HuH-7.5 (cell line): ENCODE data around the gene LGALS7.

Experiments
- DNase-seq: peaks from one replicate; pipeline ENCODE4 v3.0.0; 2011; ENCODE audit warnings: low spot score

LGALS7 gene

DNA sequence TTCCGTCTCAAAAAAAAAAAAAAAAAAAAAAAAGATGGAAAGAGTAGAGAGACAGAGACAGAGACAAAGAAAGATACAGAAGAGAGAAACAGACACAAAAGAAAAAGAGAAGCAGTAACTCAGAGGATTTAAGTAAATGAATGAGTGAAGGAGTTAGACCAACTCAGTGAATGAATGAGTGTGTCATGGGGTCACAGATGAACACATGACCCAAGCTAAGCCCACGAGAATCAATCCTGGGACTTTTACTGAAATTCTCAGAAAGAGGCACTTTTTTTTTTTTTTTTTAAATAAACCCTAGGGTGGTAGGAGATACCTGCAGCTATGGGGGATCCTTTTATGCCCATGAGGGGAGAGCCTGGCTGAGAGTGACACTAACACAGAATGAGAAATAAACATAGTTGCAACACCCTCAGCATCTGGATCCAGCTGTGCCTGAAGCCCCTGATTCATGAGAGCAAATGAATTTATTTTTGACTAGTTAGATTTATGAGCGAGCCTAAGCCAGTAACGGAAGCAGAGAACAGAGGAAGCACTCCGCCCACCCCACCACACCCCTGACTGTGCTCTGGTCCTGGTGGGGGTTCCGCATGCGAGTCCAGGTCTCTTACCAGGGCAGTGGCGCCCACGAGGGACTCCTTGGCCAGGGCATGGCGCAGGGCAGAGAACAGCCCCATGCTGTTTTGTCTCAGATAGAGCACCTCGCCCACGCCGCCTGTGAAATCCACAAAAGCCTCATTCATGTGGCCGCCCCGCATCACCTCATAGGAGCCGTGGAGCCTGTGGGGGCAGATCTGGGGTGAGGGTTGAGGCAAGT is 33.7 kb downstream of the LGALS7 start:
- peak; percentile 15 for DNase-seq

DNA sequence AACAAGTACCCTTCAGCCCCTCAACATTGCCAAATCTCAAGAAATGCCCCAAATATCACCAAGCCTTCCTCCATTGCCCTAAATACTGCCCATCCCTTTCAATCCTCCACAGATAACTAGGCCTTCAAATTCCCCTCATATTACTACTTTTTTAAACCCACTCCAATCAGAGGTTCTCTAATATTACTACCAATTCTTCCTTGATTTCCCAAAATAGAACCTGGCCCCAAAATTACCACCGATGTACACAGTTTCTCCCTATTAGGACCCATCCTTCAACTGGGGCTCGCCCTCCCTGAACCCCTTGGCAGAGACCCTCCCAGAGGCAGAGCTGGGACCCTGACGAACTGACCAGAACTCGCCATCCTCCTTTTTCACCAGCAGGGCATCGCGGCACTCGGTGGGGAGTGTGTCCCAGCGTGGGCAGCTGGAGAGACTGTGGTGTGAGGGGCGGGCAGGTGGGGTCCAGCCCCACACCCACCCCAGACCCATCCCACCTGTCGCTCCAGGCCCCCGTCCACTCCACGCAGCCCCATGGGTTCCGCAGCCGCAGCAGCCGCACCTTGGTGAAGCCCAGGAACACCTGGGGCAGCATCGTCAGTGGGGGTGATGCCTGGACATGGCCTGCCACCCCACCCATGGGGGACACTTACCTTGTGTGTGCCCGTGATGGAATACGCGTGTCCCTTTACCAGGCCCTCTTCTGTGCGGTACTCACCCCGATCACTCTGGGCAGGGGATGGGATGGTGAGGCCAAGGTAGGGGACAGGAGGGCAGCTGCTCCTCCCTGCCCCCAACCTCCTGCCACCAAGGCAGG is 35.2 kb downstream of the LGALS7 start:
- no peak for DNase-seq

DNA sequence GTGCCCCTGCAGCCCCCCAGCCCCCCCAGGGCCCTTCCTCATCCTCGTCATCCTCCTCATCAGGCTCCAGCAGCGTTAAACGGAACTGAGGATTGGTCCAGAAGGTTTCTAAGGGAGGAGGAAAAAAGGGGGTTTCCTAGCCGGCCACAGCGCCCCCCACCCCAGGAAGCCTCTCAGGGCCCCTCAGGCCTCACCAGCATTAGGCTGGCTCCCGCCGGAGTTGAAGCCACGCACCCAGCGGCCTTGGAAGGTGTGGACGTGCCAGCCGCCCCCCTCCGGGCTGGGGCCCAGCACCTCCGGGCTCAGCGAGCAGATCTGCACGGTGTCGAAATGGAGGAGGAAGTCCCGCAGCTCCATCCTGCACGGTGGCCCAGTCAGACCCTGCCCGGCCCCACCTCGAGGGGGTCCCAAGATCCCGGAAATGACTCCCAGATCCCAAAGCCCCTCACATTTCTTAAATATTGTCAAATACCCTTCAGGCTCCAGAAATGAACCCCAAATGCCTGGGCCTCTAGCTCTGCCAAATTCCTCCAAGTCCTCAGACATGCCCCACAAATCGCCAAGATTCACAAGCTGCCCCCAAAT is 35.9 kb downstream of the LGALS7 start:
- no peak for DNase-seq

DNA sequence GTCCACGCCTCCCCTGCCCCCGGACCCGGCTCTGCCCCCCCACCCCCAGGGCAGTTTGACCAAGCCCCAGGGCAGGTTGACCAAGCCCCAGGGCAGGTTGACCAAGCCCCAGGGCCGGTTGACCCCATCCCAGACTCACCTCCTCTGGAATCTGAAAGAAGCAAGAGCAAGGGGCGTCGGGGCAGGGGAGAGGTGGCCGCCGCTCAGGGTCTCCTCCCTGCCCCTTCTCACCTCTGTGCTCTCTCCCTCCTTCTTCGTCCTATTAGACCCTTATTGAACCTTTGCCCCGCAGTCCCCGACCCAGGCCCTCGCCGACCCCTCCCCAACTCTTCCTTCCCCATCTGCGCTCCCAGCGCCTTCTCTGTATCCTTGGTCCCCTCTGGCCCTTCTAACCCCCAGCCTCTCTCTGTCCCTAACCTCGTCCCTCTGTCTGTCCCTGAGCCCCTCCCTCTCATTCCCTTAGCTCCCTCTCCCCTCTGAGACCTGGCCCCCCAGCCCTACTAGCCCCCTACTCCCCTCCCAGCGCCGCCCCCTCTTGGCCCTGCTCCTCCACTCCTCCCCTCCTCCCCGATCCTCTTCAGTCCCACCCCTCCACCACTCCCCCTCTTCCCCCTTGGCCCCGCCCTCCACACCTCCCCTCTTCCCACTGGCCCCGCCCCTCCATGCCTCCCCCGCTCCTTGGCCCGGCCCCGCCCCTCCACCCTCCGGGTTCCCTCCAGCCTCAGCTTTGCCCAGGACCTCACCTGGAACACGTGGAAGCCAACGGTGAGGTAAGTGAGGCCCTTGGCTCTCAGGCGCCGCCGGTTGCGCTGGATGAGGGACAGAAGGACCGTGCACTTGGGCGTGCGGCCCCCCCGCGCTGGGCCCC is 36.7 kb downstream of the LGALS7 start:
- peak; percentile 93 for DNase-seq

DNA sequence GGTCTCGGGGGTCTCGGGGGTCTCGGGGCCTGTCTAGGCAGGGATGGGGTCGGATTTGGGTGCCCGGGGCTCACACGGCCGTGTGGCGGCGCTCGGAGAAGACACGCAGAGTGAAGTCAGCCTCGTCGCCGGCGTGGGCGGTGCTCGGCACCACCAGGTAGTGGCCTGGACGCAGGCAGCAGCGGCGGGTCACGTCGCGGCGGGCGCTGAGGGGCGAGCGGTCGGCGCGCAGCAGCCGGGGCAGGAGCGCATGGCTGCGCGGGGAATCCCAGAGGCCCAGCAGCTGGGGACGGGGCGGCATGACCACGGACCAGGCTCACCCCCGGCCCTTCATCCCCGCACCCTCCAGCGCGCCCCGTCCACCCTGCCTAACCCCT is 37.3 kb downstream of the LGALS7 start:
- DNase-seq = peak; percentile 79

DNA sequence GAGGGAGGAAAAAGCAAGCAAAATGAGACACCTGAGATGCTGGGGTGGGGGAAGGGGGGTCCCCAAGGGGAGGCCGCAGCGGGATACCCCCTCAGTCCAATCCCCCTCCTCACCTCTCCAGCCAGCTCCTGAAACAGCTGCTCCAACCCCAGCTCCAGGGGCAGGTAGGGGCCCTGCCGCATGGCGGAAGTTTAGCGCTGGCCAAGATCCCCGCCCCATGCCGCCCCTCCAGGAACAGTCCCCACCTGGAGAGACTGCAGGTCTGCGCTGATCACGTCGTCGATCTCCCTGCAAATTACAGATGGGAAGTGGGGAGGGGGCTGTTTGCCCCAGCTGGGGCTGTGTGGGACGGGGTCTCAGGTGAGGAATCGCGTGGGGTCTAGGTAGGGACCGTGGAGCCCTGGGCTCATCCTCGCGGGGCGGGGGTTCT is 38.0 kb downstream of the LGALS7 start:
- DNase-seq = no peak

DNA sequence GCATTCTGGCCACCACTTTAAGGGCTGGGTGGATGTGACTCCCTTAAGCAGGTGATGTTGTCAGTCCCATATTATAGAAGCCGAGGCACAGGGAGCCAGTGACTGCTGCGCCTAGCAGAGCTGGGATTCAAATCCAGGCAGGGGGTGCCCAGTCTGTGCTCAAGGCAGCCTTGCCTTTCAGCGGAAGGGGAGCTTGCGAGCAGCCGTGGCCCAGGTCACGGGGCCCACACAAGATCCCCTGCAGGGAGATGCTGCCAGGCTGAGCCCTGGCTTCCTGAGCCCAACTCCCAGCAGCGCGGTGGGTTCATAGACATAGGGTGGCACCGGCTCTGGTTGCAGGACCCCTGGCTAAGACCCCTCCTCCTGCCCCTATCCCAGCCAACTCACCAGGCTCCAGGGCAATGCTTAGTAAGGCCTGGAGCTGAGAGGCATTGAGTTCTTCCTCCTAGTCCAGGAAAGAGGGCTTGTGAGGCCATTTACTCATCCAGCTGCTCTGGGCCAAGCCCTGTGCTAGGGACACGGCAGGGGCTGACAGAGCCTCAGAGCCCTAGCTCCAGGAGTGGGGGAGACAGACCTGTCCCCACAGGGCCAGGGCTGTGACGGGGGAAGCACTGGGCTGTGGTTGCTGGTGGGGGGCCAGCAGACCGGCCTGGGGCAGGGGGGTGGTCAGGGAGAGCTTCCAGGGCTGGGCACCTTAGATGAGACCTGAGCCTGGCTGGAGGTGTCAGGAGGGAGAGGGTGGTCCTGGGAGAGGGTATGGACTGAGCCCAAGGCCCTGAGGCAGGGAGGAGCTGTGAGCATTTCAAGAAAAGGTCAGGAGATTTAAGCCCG is 38.7 kb downstream of the LGALS7 start:
- DNase-seq = no peak

DNA sequence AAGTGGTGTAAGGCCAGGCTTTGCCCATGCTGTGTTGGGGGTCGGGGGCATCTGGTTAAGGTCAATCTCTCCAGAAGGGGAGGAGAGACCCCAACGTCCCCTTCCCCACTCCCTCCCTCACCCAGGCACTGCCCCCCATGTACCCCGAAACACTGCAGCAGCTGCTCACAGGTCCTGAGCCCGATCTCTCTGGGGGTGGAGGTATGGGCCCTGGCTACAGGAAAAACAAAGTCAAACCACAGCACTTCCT is 39.2 kb downstream of the LGALS7 start:
- DNase-seq = no peak

DNA sequence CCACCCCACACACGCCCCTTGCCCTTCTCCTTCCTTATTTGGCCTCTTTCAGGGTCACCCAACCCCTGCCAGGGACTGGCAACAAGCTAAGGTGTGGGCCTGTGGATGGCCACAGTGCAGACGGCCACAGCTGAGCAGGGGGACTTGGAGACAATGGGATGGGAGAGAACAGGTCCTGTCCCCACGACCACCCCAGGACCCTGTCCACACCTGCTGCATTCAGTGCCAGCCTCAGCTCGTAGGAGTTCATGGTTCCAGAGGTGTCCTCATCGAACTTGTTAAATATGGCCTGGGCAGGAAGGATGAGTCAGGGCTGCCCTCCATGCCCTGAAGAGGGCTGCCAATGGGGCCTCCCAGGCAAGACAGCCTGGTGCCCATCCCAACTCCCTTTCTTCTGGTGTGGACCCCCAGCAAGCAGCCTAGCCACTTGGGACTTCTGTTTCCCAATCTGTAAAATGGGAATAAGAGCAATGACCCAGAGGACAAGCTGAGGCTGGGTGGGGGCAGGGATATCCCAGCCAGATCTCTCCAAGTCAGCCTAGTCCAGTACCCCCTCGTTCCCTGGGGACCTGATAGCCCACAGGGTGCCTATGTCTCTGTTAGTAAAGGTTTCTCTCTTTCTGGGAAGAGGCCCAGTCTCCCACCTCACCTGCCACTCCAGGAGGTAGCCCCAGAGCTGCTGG is 39.7 kb downstream of the LGALS7 start:
- no peak for DNase-seq

DNA sequence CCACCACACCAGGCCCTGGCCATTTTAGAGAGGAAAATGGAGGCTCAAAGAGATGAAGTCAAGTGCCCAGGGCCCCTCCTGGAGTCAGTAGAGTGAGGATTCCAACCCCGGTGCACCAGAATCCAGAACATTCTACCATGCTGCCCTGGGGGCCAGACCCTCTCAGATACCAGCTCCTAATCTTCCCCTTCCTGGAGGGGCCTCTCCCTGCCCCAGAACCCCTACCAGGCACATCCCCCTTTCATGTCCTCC is 40.1 kb downstream of the LGALS7 start:
- no peak for DNase-seq

DNA sequence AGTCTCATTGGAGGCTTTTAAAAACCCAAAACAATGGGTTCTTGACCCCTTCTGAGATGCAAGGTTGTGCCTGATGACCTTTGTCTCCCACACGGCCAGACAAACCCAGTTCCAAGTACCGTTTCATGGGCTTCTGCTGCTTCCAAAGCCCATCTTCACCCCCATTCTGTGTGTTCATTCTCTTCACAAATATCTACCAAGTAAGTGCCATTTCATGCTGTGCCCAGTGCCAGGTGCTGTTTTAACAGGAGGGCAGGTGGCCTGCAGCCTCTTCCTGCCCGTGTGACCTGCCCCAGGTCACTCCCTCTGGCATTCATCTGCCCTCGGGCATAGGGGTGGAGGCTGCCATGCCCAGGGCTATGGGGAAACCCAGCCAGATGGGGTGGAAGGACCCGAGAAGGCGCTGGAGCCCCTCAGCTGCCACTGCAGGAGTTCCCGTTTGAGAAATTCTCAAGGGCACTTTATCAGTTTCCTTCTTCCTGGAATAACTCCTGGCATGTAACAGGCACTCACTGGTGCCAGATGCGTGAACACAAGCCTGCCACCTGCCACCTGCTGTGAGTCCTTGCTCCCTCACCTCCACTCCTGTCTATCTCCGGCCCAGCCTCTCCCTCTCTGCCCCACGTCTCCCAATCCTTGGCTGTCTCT is 41.5 kb downstream of the LGALS7 start:
- no peak for DNase-seq

DNA sequence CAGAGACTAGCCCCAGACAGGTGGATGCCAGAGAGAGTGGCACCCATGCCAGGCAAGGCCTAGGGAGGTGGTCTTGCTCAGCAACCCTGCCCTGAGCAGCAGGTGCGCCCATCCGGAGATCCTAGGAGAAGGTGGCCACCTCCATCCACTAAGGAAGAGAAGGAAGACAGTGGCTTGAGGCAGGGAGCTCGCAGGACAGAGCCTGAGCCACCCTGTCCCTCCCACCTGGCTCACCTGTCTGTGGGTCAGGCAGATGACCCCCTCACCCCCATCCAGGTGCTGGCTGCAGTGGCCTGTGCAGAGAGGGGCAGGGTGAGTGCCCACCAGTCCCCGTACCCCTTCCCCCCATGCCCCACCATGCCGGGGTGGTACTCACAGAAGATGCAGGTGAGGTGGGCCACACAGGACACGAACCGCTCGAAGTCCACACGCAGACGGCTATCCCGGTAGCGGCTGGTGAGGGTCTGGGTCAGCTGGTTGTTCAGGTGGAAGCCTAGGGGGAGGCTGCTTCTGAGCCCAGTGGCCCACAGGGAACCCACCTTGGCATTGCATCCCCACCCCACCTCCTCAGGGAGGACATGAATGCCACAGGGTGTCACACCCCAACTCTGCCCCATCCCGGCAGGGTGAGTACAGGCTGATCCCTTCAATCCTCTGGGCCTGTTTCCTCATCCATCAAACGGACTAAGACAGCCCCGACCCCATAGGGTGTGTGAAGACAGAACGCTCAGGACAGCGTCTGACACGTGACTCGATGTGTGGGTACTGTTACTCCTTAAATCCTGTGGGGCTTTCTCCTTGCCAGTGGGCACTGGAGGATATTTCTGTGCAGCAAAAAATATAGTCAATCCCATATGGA is 42.4 kb downstream of the LGALS7 start:
- no peak for DNase-seq

DNA sequence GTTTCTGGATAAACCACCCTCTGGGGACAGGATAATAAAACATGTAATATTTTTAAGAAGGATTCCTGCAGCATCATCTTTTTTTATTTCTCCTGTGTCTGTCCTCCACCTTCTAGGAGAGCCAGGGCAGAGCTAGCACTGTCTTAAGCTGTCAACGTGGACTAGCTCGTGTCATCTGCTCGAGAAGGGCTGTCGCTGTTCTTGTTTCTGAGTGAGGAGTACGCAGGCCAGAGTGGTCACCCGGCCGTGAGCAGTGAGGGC is 42.9 kb downstream of the LGALS7 start:
- DNase-seq = no peak

DNA sequence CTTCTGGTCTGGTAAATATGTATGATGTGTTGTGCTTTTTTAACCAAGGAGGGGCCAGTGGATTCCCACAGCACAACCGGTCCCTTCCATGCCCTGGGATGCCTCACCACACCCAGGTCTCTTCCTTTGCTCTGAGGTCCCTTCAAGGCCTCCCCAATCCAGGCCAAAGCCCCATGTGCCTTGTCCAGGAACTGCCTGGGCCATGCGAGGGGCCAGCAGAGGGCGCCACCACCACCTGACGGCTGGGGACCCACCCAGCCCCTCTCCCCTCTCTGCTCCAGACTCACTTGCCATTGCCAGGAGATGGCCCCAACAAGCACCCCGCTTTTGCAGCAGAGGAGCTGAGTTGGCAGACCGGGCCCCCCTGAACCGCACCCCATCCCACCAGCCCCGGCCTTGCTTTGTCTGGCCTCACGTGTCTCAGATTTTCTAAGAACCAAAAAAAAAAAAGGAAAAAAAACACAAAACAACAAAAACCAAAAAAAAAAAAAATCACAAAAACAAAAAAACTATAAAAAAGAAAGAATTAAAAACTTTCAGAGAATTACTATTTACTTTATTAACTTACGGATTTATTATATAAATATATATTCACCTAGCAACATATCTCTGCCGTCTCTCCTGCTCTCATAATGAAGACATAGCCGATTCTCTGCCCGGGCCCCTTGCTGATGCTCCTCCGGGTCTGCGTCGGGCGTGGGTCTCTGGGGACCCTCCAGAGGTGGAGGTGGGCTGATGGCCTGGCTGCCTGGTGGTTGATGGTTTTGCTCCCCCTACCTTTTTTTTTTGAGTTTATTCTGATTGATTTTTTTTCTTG is 43.5 kb downstream of the LGALS7 start:
- DNase-seq = peak; percentile 84

DNA sequence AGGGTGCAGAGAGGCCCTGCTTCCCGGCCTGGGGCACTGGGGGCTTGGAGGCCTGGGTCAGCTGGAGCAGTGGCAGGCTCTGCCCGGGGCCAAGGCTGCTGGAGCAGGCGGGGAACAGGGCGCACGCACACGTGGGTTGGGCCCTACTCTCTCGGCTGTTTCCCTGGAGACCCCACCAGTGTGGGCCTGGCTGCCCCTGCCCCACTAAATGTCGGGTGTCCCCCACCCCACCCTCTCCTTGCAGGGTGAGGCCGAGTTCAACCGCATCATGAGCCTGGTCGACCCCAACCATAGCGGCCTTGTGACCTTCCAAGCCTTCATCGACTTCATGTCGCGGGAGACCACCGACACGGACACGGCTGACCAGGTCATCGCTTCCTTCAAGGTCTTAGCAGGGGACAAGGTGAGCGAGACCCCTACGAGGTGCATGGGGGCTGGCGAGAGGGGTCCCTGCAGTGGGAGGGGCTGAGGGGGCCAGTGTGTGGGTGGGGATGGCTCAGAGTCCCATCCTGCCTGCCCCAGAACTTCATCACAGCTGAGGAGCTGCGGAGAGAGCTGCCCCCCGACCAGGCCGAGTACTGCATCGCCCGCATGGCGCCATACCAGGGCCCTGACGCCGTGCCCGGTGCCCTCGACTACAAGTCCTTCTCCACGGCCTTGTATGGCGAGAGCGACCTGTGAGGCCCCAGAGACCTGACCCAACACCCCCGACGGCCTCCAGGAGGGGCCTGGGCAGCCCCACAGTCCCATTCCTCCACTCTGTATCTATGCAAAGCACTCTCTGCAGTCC is 44.4 kb downstream of the LGALS7 start:
- no peak for DNase-seq

DNA sequence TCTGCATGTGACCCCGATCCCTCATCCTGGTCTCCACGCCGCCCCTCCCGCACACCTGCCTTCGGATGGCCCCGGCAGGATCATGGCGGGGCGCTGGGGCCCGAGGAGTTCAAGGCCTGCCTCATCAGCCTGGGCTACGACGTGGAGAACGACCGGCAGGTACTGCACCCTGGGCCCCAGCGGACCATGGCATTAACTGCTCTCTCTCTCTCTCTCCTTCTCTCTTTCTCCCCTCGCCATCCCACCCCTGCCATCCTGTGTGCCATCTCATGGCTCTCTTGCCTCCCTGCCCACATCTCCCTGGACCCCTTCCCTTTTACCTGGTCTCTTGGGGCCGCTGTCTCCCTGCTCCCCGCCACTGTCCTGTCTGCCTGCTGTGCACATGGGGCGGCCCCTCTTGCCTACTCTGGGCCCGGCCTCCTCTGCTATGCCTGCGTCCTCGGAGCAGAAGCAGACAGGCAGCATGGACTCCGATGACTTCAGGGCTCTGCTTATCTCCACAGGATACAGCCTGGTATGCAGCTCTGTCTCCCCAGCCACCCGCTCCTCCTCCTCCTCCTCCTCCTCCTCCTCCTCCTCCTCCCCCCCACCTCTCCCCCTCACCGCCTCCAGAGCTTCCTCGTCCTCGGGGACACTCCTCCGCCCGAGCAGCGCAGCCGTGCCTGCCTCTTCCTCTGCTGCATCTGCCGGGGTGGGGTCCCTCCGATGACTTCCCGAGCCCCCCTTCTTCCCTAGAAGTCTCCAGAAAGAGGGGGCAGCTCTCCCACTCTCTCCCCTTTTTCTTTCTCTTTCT is 45.3 kb downstream of the LGALS7 start:
- DNase-seq = no peak

DNA sequence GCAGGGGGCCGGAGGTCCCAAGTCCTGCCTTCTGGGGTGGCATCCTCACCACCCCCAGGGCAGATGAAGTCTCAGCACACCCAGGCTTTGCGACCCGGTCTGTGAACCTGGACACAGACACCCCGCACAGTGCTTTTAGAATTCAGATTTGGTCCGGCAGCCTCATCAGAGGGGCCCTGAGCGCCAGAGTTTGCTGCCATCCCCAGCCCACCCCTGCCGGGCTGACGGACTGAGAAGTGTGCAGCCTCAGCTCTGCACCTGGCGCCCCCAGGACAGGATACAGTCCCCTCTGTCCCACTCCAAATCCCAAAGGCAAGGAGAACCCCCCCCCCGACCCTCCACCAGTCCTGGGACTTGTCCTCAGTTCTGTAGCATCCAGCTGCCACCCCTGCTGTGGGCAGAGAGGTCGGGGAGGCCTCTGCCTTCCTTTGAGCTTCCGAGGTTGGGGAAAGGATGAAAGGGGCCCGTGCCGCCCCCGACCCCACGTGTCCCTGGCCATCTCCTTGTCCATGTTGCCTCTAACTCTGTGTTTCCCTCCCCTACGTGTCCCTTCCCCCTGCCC is 45.9 kb downstream of the LGALS7 start:
- no peak for DNase-seq
